ENCODE results near the gene GTF3C5.
"Not testable (repeated sequence)": the region's sequence is repeated elsewhere in the genome, so short reads cannot be mapped to it uniquely, and the experiment has no call there.

The GTF3C5 gene

DNA sequence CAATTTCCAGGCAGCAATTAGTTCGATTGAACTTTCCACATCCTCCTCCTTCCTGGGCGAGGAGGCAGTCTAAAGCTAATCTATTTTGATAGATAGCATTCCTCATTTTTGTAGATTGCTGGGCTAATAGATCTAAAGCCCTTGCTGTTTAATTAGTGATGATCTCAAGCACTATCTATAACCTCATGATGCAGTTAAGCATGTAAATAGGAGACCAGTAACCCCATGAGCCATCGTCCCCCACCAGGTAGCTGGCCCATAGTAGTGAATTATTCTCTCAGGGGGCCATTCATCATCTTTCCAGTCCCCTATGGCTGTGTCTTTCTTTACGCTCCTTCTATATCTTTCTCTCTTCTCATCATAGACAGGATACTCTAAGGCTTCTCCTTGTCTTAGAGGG, 45.9 kb downstream of the GTF3C5 start:
- H3K27me3 ChIP-seq, result no peaks in the 10 kb centered on the region
- H3K36me3 ChIP-seq, result no peaks in the 10 kb centered on the region
- no peak overlapping the region for H3K27ac ChIP-seq
- no peak overlapping the region for H3K4me3 ChIP-seq
- H3K4me1 ChIP-seq, result peaks cover 0 to 11% (median 2%) of the 10 kb centered on the region in 4 donors
- no peaks in the 10 kb centered on the region for H3K9me3 ChIP-seq
- intact Hi-C loops (cut with DNase I; ENCODE audit: low total_unique reads), result no loop called here
- DNase-seq, result no peak
- TF ChIP-seq, protein P1, sequence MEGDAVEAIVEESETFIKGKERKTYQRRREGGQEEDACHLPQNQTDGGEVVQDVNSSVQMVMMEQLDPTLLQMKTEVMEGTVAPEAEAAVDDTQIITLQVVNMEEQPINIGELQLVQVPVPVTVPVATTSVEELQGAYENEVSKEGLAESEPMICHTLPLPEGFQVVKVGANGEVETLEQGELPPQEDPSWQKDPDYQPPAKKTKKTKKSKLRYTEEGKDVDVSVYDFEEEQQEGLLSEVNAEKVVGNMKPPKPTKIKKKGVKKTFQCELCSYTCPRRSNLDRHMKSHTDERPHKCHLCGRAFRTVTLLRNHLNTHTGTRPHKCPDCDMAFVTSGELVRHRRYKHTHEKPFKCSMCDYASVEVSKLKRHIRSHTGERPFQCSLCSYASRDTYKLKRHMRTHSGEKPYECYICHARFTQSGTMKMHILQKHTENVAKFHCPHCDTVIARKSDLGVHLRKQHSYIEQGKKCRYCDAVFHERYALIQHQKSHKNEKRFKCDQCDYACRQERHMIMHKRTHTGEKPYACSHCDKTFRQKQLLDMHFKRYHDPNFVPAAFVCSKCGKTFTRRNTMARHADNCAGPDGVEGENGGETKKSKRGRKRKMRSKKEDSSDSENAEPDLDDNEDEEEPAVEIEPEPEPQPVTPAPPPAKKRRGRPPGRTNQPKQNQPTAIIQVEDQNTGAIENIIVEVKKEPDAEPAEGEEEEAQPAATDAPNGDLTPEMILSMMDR (IDR thresholded peaks at IDR 0.05), result no peak

DNA sequence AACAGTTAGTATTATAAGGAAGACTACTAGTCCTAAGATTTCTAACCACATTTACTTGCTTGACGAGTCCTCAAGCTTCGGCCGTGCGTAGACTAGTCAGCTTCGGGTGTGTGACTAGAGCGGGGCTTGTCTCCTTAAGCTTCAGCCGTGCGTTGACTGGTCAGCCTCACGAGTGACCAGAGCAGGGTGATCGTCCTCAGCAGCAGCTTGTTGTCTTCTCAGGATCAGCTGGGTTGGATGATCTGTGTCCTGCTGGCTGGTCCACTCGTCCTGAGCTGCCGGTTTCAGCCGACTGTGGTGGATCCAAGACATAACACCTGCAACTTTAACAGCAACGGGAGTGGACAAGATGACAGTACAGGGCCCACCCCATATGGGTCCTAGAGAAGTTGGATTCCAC, 47.7 kb downstream of the GTF3C5 start:
- Histone ChIP-seq H3K27me3 (no peaks in the 10 kb centered on the region), H3K36me3 (no peaks in the 10 kb centered on the region), H3K4me3 (no peak overlapping the region), H3K27ac (no peak overlapping the region), H3K4me1 (peaks cover 0 to 11% (median 2%) of the 10 kb centered on the region in 4 donors), H3K9me3 (no peaks in the 10 kb centered on the region)
- TF ChIP-seq, protein P1 (IDR thresholded peaks at IDR 0.05), result no peak
- intact Hi-C loops (cut with DNase I; ENCODE audit: low total_unique reads), result no loop called here
- no peak for DNase-seq

DNA sequence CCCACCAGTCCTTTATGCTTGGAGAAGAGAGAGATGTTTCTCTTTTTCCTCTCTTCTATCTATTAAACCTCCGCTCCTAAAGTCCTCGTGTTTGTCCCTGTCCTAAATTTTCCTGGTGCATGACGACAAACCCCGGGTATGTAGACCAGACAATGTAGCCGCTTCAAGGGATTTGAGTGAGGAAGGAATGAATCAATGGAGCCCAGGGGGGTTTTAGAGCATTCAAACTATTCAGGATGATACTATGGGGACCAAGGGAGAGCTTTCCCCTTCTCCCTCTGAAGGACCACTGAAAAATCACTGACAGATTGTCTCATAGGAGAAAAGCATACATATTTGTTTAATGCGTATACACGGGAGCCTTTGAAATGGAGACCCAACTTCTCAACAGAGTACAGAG, 49.4 kb downstream of the GTF3C5 start:
- H3K9me3 ChIP-seq, result no peaks in the 10 kb centered on the region
- H3K36me3 ChIP-seq, result no peaks in the 10 kb centered on the region
- no peak overlapping the region for H3K4me3 ChIP-seq
- H3K4me1 ChIP-seq, result peaks cover 0 to 11% (median 2%) of the 10 kb centered on the region in 4 donors
- H3K27me3 ChIP-seq, result no peaks in the 10 kb centered on the region
- TF ChIP-seq, protein P1 (IDR thresholded peaks at IDR 0.05), result no peak
- no peak overlapping the region for H3K27ac ChIP-seq
- no peak for DNase-seq
- intact Hi-C loops (cut with DNase I; ENCODE audit: low total_unique reads), result no loop called here

DNA sequence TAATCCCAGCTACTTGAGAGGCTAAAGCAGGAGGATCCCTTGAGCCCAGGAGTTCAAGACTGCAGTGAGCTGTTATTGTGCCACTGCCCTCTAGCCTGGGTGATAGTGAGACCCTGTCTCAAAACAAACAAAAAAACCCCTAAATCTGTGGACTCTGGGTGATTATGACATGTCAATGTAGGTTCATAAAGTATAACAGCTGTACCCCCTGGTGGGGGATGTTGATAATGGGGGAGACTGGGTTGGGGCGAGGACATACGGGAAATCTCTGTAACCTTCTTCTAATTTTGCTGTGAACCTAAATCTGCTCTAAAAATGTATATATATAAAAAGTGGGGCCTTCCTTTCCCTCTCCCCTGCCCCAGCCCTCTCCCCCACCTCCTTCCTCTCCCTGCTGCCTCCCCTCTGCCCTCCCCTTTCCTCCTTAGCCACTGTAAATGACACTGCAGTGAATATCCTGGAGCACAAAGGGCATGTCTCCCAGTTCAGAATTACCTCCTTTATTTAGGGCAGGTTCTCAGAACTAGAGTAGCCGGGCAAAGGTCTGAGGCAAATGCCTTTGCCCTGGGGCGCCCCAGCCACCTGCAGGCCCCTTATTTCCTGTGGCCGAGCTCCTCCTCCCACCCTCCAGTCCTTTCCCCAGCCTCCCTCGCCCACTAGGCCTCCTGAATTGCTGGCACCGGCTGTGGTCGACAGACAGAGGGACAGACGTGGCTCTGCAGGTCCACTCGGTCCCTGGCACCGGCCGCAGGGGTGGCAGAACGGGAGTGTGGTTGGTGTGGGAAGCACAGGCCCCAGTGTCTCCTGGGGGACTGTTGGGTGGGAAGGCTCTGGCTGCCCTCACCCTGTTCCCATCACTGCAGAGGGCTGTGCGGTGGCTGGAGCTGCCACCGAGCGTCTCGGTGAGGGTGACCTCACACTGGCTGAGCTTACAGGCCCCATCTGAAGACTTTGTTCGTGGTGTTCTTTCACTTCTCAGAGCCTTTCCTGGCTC, 50.3 kb downstream of the GTF3C5 start:
- H3K36me3 ChIP-seq; H3K4me3 ChIP-seq; H3K27me3 ChIP-seq; H3K4me1 ChIP-seq; H3K9me3 ChIP-seq; H3K27ac ChIP-seq; intact Hi-C loops (cut with DNase I; ENCODE audit: low total_unique reads); DNase-seq: not testable (repeated sequence)

DNA sequence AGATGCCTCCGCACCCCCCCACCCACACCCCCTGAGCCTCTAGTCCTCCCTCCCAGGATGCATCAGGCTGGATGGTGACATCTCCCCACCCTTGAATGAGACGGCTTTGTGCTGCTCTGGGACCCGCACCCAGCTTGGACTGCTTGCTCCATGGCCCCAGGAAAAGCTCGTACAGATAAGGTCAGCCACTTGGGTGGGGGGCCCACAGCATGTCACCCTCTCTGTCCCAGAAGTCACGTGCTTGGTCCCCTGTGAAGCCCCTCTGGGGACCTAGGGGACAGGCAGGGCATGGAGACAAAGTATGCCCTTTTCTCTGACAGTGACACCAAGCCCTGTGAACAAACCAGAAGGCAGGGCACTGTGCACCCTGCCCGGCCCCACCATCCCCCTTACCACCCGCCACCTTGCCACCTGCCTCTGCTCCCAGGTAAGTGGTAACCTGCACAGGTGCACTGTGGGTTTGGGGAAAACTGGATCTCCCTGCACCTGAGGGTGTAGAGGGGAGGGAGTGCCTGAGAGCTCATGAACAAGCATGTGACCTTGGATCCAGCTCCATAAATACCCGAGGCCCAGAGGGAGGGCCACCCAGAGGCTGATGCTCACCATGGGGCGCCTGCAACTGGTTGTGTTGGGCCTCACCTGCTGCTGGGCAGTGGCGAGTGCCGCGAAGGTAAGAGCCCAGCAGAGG, 51.3 kb downstream of the GTF3C5 start:
- H3K4me1 ChIP-seq; H3K36me3 ChIP-seq; H3K4me3 ChIP-seq; H3K27ac ChIP-seq; H3K27me3 ChIP-seq; intact Hi-C loops (cut with DNase I; ENCODE audit: low total_unique reads); H3K9me3 ChIP-seq; DNase-seq: not testable (repeated sequence)

DNA sequence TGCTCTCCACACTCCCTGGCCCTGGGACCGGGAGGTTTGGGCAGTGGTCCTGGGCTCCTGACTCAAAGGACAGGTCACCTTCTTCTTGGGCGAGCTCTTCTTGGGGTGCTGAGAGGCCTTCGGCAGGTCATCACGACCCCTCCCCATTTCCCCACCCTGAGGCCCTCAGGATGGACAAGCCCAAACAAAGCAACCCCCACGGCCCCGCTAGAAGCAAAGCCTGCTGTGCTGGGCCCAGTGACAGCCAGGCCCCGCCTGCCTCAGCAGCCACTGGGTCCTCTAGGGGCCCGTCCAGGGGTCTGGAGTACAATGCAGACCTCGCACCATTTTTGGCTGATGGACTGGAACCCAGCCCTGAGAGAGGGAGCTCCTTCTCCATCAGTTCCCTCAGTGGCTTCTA, 52.9 kb downstream of the GTF3C5 start:
- H3K27ac ChIP-seq; H3K4me3 ChIP-seq; H3K36me3 ChIP-seq; DNase-seq; H3K9me3 ChIP-seq; H3K27me3 ChIP-seq; intact Hi-C loops (cut with DNase I; ENCODE audit: low total_unique reads); H3K4me1 ChIP-seq: not testable (repeated sequence)

DNA sequence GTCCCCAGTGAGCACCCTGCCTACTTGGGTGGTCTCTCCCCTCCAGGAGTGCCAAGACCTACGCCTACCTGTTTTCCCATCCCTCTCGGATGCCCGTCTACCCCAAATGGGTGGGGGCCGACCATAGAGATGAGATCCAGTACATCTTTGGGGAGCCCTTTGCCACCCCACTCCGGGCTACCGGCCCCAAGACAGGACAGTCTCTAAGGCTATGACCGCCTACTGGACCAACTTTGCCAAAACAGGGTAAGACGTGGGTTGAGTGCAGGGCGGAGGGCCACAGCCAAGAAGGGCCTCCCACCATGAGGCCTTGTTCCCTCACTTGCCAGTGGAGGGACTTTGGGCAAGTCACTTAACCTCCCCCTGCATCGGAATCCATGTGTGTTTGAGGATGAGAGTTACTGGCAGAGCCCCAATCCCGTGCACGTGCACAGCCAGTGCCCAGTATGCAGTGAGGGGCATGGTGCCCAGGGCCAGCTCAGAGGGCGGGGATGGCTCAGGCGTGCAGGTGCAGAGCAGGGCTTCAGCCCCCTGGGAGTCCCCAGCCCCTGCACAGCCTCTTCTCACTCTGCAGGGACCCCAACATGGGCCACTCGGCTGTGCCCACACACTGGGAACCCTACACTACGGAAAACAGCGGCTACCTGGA, 55.5 kb downstream of the GTF3C5 start:
- H3K27ac ChIP-seq; H3K4me3 ChIP-seq; H3K27me3 ChIP-seq; DNase-seq; intact Hi-C loops (cut with DNase I; ENCODE audit: low total_unique reads); H3K4me1 ChIP-seq; H3K36me3 ChIP-seq; H3K9me3 ChIP-seq: not testable (repeated sequence)

Measured in tibial artery (tissue), 4 donors.